ENCODE measurements around the gene ERCC3. TPM values are rescaled to one million over a fixed set of nuclear protein-coding genes. Genes with fewer than 3 reads are reported as not detected.

Gene ERCC3
- total and polyA plus RNA-seq, 2 donors (not counting 1 experiment from before 2014, with no cell fraction given): 37.7 to 38.2 TPM

GRCh38 chr2:127235082-127235702 lies 58.8 kb downstream of the ERCC3 start:
- no peaks in the 10 kb centered on the region for H3K79me2 ChIP-seq (ENCODE audit: control insufficient read depth, insufficient read depth, low read length)
- no peak overlapping the region for H3K4me3 ChIP-seq (replicated peaks in 1 of 4; ENCODE audit: control extremely low read depth in 1 of 4, insufficient read depth in 1 of 4, low read depth in 3 of 4, low read length in 4 of 4)
- no peaks in the 10 kb centered on the region for H4K20me1 ChIP-seq (ENCODE audit: control insufficient read depth, extremely low read depth, insufficient read depth, low read length)
- H3K9me3 ChIP-seq (ENCODE audit: control insufficient read depth, insufficient read depth, low read depth, low read length): no peaks in the 10 kb centered on the region
- H3K4me2 ChIP-seq (ENCODE audit: extremely low read depth, insufficient read depth, low read length): no peak overlapping the region
- no peak for TF ChIP-seq EZH2 (IDR thresholded peaks at IDR 0.05; ENCODE audit: low read length, missing control alignments)
- TF ChIP-seq, protein P1, sequence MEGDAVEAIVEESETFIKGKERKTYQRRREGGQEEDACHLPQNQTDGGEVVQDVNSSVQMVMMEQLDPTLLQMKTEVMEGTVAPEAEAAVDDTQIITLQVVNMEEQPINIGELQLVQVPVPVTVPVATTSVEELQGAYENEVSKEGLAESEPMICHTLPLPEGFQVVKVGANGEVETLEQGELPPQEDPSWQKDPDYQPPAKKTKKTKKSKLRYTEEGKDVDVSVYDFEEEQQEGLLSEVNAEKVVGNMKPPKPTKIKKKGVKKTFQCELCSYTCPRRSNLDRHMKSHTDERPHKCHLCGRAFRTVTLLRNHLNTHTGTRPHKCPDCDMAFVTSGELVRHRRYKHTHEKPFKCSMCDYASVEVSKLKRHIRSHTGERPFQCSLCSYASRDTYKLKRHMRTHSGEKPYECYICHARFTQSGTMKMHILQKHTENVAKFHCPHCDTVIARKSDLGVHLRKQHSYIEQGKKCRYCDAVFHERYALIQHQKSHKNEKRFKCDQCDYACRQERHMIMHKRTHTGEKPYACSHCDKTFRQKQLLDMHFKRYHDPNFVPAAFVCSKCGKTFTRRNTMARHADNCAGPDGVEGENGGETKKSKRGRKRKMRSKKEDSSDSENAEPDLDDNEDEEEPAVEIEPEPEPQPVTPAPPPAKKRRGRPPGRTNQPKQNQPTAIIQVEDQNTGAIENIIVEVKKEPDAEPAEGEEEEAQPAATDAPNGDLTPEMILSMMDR (conservative IDR thresholded peaks at IDR 0.05 in 1 of 2, IDR thresholded peaks at IDR 0.05 in 1 of 2; ENCODE audit: low read depth in 1 of 2, low read length in 2 of 2): no peak
- no peaks in the 10 kb centered on the region for H3K4me1 ChIP-seq (ENCODE audit: control insufficient read depth, extremely low read depth, insufficient read depth, low read length)
- H2AFZ ChIP-seq (ENCODE audit: low read length): no peak overlapping the region
- no peak overlapping the region for H3K9ac ChIP-seq (ENCODE audit: insufficient read depth, low read length)
- H3K36me3 ChIP-seq (ENCODE audit: control insufficient read depth, insufficient read depth, low read length): no peaks in the 10 kb centered on the region
- peaks cover 6% of the 10 kb centered on the region for H3K27me3 ChIP-seq (ENCODE audit: control insufficient read depth, insufficient read depth, low read length)
- H3K27ac ChIP-seq (ENCODE audit: insufficient read depth, low read length): no peak overlapping the region
- DNase-seq (ENCODE audit: low read depth in 2 of 2): no peak

DNA sequence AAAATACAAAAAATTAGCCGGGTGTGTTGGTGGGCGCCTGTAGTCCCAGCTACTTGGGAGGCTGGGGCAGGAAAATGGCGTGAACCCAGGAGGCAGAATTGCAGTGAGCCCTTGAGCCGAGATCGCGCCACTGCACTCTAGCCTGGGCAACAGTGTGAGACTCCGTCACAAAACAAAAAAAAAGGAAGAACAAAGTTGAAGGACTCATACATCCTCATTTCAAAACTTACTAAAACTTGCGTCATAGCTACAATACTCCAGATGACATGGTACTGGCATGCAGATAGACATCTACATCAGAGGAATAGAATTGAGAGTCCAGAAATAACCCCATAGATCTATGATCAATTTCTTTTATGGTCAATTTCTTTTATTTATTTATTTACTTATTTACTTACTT lies 60.2 kb downstream of the ERCC3 start:
- DNase-seq (ENCODE audit: low read depth in 2 of 2): no peak
- H3K9ac ChIP-seq (ENCODE audit: insufficient read depth, low read length): no peak overlapping the region
- no peak overlapping the region for H3K27ac ChIP-seq (ENCODE audit: insufficient read depth, low read length)
- no peak overlapping the region for H3K4me2 ChIP-seq (ENCODE audit: extremely low read depth, insufficient read depth, low read length)
- H3K4me1 ChIP-seq (ENCODE audit: control insufficient read depth, extremely low read depth, insufficient read depth, low read length): no peaks in the 10 kb centered on the region
- no peak overlapping the region for H2AFZ ChIP-seq (ENCODE audit: low read length)
- no peak overlapping the region for H3K4me3 ChIP-seq (replicated peaks in 1 of 4; ENCODE audit: control extremely low read depth in 1 of 4, insufficient read depth in 1 of 4, low read depth in 3 of 4, low read length in 4 of 4)
- H3K36me3 ChIP-seq (ENCODE audit: control insufficient read depth, insufficient read depth, low read length): no peaks in the 10 kb centered on the region
- no peaks in the 10 kb centered on the region for H3K79me2 ChIP-seq (ENCODE audit: control insufficient read depth, insufficient read depth, low read length)
- H3K27me3 ChIP-seq (ENCODE audit: control insufficient read depth, insufficient read depth, low read length): peaks cover 6% of the 10 kb centered on the region
- no peaks in the 10 kb centered on the region for H4K20me1 ChIP-seq (ENCODE audit: control insufficient read depth, extremely low read depth, insufficient read depth, low read length)
- no peaks in the 10 kb centered on the region for H3K9me3 ChIP-seq (ENCODE audit: control insufficient read depth, insufficient read depth, low read depth, low read length)
- TF ChIP-seq, protein P1 (conservative IDR thresholded peaks at IDR 0.05 in 1 of 2, IDR thresholded peaks at IDR 0.05 in 1 of 2; ENCODE audit: low read depth in 1 of 2, low read length in 2 of 2): no peak
- no peak for TF ChIP-seq EZH2 (IDR thresholded peaks at IDR 0.05; ENCODE audit: low read length, missing control alignments)

GRCh38 chr2:127231130-127231865 lies 62.6 kb downstream of the ERCC3 start:
- DNase-seq (ENCODE audit: low read depth in 2 of 2): peak in 1 of 2 donors; percentile 81
- H3K4me3 ChIP-seq (replicated peaks in 1 of 4; ENCODE audit: control extremely low read depth in 1 of 4, insufficient read depth in 1 of 4, low read depth in 3 of 4, low read length in 4 of 4): no peak overlapping the region

More at GRCh38 chr2:127231130-127231865, 62.6 kb downstream of the ERCC3 start:
- H4K20me1 ChIP-seq (ENCODE audit: control insufficient read depth, extremely low read depth, insufficient read depth, low read length): no peaks in the 10 kb centered on the region
- H3K79me2 ChIP-seq (ENCODE audit: control insufficient read depth, insufficient read depth, low read length): no peaks in the 10 kb centered on the region
- peaks cover 2% of the 10 kb centered on the region for H3K4me1 ChIP-seq (ENCODE audit: control insufficient read depth, extremely low read depth, insufficient read depth, low read length)
- peaks cover 6% of the 10 kb centered on the region for H3K27me3 ChIP-seq (ENCODE audit: control insufficient read depth, insufficient read depth, low read length)
- H2AFZ ChIP-seq (ENCODE audit: low read length): no peak overlapping the region
- TF ChIP-seq EZH2 (IDR thresholded peaks at IDR 0.05; ENCODE audit: low read length, missing control alignments): no peak
- TF ChIP-seq, protein P1 (conservative IDR thresholded peaks at IDR 0.05 in 1 of 2, IDR thresholded peaks at IDR 0.05 in 1 of 2; ENCODE audit: low read depth in 1 of 2, low read length in 2 of 2): no peak
- H3K27ac ChIP-seq (ENCODE audit: insufficient read depth, low read length): no peak overlapping the region
- H3K9ac ChIP-seq (ENCODE audit: insufficient read depth, low read length): no peak overlapping the region
- no peaks in the 10 kb centered on the region for H3K36me3 ChIP-seq (ENCODE audit: control insufficient read depth, insufficient read depth, low read length)
- no peaks in the 10 kb centered on the region for H3K9me3 ChIP-seq (ENCODE audit: control insufficient read depth, insufficient read depth, low read depth, low read length)
- no peak overlapping the region for H3K4me2 ChIP-seq (ENCODE audit: extremely low read depth, insufficient read depth, low read length)
